HepG2 (cell line): ENCODE results near the gene MSI2.

Experiments
- GPN1 ChIP-seq: sonication (generic); formaldehyde crosslinking; IDR thresholded peaks from 2 replicates; pipeline ENCODE4 v1.5.1; 2020; ENCODE audit warnings: missing genetic modification reagents, borderline replicate concordance
- JUNB ChIP-seq: sonication (generic); formaldehyde crosslinking; IDR thresholded peaks from 2 replicates; pipeline ENCODE4 v1.8.0; 2022; ENCODE audit warnings: missing genetic modification reagents, mild to moderate bottlenecking, borderline replicate concordance
- KAT2B ChIP-seq: fragments of 150-350 bp; IDR thresholded peaks from 2 replicates; pipeline ENCODE4 v1.6.1; 2014; ENCODE audit warnings: low read depth, low read length, borderline replicate concordance
- KDM3A ChIP-seq: IDR thresholded peaks from 2 replicates; pipeline ENCODE4 v1.6.1; 2018; ENCODE audit warnings: low read depth, missing compliant biosample characterization
- SMC3 ChIP-seq: IDR thresholded peaks from 2 replicates; pipeline ENCODE4 v1.6.1; 2011; ENCODE audit warnings: low read length, improper control_type of control experiment
- YEATS2 ChIP-seq: sonication (generic); formaldehyde crosslinking; IDR thresholded peaks from 2 replicates; pipeline ENCODE4 v1.4.0; 2020; ENCODE audit warnings: missing genetic modification reagents, borderline replicate concordance
- ZNF317 ChIP-seq: sonication (generic); formaldehyde crosslinking; IDR thresholded peaks from 2 replicates; pipeline ENCODE4 v1.5.0; 2020; ENCODE audit warnings: mild to moderate bottlenecking, missing genetic modification reagents
- ZNF34 ChIP-seq: sonication (generic); formaldehyde crosslinking; IDR thresholded peaks from 2 replicates; pipeline ENCODE4 v1.4.0; 2020; ENCODE audit warnings: mild to moderate bottlenecking, missing genetic modification reagents, borderline replicate concordance
- ZNF616 ChIP-seq: sonication (generic); formaldehyde crosslinking; IDR thresholded peaks from 2 replicates; pipeline ENCODE4 v1.5.0; 2020; ENCODE audit warnings: low read depth, mild to moderate bottlenecking, missing genetic modification reagents
- TF ChIP-seq, protein P1 (sequence below): sonication (generic); formaldehyde crosslinking; IDR thresholded peaks from 2 replicates; pipeline ENCODE4 v1.4.0; 2020; ENCODE audit warnings: missing genetic modification reagents

DNA sequence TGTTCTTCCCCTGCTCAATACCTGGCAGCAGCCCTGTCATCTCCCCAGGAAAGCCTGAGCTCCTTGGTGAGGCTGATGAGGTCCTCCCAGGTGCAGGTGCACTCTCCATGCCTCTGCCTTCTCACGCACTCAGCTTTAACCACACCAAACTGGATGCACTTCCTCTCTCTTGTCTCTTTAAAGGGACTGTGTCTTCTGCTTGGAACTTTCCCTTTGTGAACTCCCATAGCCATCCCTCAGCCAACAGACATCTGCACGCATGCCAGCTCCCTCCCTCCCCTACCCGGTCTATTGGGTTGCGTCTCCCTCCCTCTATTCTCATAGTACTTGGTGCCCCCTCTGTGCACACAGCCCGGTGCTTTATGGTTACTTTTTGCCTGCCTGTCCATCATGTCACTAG lies 231.2 kb downstream of the MSI2 start:
- TF ChIP-seq JUNB, result no peak
- TF ChIP-seq ZNF317 (CRISPR knock-in tag), result no peak
- TF ChIP-seq ZNF34, result no peak
- no peak for TF ChIP-seq KAT2B
- no peak for TF ChIP-seq KDM3A
- no peak for TF ChIP-seq YEATS2 (CRISPR knock-in tag)
- TF ChIP-seq GPN1 (CRISPR knock-in tag), result no peak
- no peak for TF ChIP-seq ZNF616 (CRISPR knock-in tag)
- TF ChIP-seq, protein P1, sequence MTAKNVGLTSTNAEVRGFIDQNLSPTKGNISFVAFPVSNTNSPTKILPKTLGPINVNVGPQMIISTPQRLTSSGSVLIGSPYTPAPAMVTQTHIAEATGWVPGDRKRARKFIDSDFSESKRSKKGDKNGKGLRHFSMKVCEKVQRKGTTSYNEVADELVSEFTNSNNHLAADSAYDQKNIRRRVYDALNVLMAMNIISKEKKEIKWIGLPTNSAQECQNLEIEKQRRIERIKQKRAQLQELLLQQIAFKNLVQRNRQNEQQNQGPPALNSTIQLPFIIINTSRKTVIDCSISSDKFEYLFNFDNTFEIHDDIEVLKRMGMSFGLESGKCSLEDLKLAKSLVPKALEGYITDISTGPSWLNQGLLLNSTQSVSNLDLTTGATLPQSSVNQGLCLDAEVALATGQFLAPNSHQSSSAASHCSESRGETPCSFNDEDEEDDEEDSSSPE (CRISPR knock-in tag), result no peak
- no peak for TF ChIP-seq SMC3
